Mesenchymal stem cell (in vitro differentiated cells and primary cell): ENCODE results near the gene PLXDC2.
A peak's percentile ranks its signal among the peaks of the same experiment; 100 is the strongest.

Source experiments
- DNase-seq: peaks from one replicate; pipeline ENCODE4 v3.0.0-alpha.2; 2013
- H2AFZ ChIP-seq: one replicate; pipeline ENCODE4 v1.6.1; 2013; ENCODE audit warnings: low read depth, mild to moderate bottlenecking, control low read depth, inconsistent platforms, low read length, moderate library complexity
- H2AK5ac ChIP-seq: 2 replicates; pipeline ENCODE4 v1.6.1; 2013; ENCODE audit warnings: low read length, moderate library complexity, mild to moderate bottlenecking, inconsistent platforms; ENCODE audit not compliant: severe bottlenecking
- H2BK120ac ChIP-seq: one replicate; pipeline ENCODE4 v1.6.1; 2013; ENCODE audit warnings: low read depth, mild to moderate bottlenecking, inconsistent platforms, low read length, moderate library complexity
- H2BK12ac ChIP-seq, 2 experiments: one replicate each; pipeline ENCODE4 v1.6.1; 2013; ENCODE audit warnings: inconsistent platforms in 2 of 2, low read length in 2 of 2, mild to moderate bottlenecking in 2 of 2, moderate library complexity in 2 of 2, control low read depth in 1 of 2
- H2BK15ac ChIP-seq: one replicate; pipeline ENCODE4 v1.6.1; 2013; ENCODE audit warnings: mild to moderate bottlenecking, low read depth, inconsistent platforms; ENCODE audit not compliant: poor library complexity, severe bottlenecking
- H2BK5ac ChIP-seq: 2 replicates; pipeline ENCODE4 v1.6.1; 2013; ENCODE audit warnings: low read depth, mild to moderate bottlenecking, low read length, control low read depth, inconsistent platforms; ENCODE audit not compliant: poor library complexity, severe bottlenecking
- H3K14ac ChIP-seq, 2 experiments: one replicate each; pipeline ENCODE4 v1.6.1; 2013; ENCODE audit warnings: inconsistent platforms in 2 of 2, low read length in 2 of 2, control low read depth in 1 of 2, mild to moderate bottlenecking in 1 of 2, moderate library complexity in 1 of 2
- H3K18ac ChIP-seq, 2 experiments: one replicate each; pipeline ENCODE4 v1.6.1; 2013; ENCODE audit warnings: inconsistent platforms in 2 of 2, low read length in 2 of 2, control low read depth in 1 of 2, low read depth in 1 of 2, mild to moderate bottlenecking in 1 of 2
- H3K23ac ChIP-seq, 2 experiments: one replicate each; pipeline ENCODE4 v1.6.1; 2013; ENCODE audit warnings: inconsistent platforms in 2 of 2, low read length in 2 of 2, mild to moderate bottlenecking in 2 of 2, moderate library complexity in 2 of 2, control low read depth in 1 of 2
- H3K27ac ChIP-seq: 2 replicates; pipeline ENCODE4 v1.5.1; 2013; ENCODE audit warnings: mild to moderate bottlenecking, moderate library complexity, low read length, control low read depth, inconsistent platforms; ENCODE audit not compliant: poor library complexity, severe bottlenecking
- H3K27me3 ChIP-seq, 2 experiments: 2 replicates each; pipeline versions ENCODE4 v1.6.1 to v1.7.0; 2013; ENCODE audit warnings: low read length in 2 of 2, mild to moderate bottlenecking in 2 of 2, moderate library complexity in 2 of 2, control low read depth in 1 of 2, inconsistent platforms in 1 of 2; ENCODE audit not compliant: control insufficient read depth in 1 of 2, insufficient read depth in 1 of 2
- H3K36me3 ChIP-seq, 2 experiments: 2 replicates each; pipeline versions ENCODE4 v1.6.1 to v1.7.0; 2013; ENCODE audit warnings: low read length in 2 of 2, control low read depth in 1 of 2, inconsistent platforms in 1 of 2, low read depth in 1 of 2, mild to moderate bottlenecking in 1 of 2; ENCODE audit not compliant: insufficient read depth in 2 of 2, control insufficient read depth in 1 of 2
- H3K4ac ChIP-seq, 2 experiments: one replicate each; pipeline ENCODE4 v1.6.1; 2013; ENCODE audit warnings: inconsistent platforms in 2 of 2, low read length in 2 of 2, mild to moderate bottlenecking in 2 of 2, moderate library complexity in 2 of 2, control low read depth in 1 of 2, low read depth in 1 of 2
- H3K4me1 ChIP-seq: 2 replicates; pipeline ENCODE4 v1.6.1; 2013; ENCODE audit warnings: low read depth, low read length, control low read depth; ENCODE audit not compliant: control insufficient read depth, insufficient read depth
- H3K4me2 ChIP-seq: 2 replicates; pipeline ENCODE4 v1.6.1; 2013; ENCODE audit warnings: low read length, mild to moderate bottlenecking, inconsistent platforms; ENCODE audit not compliant: poor library complexity, severe bottlenecking
- H3K4me3 ChIP-seq, 2 experiments: 2 replicates each; pipeline versions ENCODE4 v1.5.1 to v1.7.0; 2013; ENCODE audit warnings: low read length in 2 of 2, mild to moderate bottlenecking in 2 of 2, control low read depth in 1 of 2, low read depth in 1 of 2; ENCODE audit not compliant: insufficient read depth in 1 of 2
- H3K79me1 ChIP-seq: replicated peaks from 2 replicates; pipeline ENCODE4 v1.6.1; 2013; ENCODE audit warnings: mild to moderate bottlenecking, control low read depth, low read length, inconsistent platforms; ENCODE audit not compliant: poor library complexity, severe bottlenecking
- H3K9ac ChIP-seq: 2 replicates; pipeline ENCODE4 v1.7.0; 2013; ENCODE audit warnings: mild to moderate bottlenecking, low read length, moderate library complexity
- H3K9me3 ChIP-seq: 2 replicates; pipeline ENCODE4 v1.7.0; 2013; ENCODE audit warnings: mild to moderate bottlenecking, low read length; ENCODE audit not compliant: control insufficient read depth
- H4K8ac ChIP-seq: one replicate; pipeline ENCODE4 v1.6.1; 2013; ENCODE audit warnings: inconsistent platforms, mild to moderate bottlenecking, low read length, moderate library complexity
- H4K91ac ChIP-seq: one replicate; pipeline ENCODE4 v1.6.1; 2013; ENCODE audit warnings: mild to moderate bottlenecking, low read length, inconsistent platforms
- WGBS: methylation state at CpG from one replicate; pipeline ENCODE4 v1.1.7; 2013; ENCODE audit warnings: mixed read lengths; 5-methylcytosine and 5-hydroxymethylcytosine counted together

Gene PLXDC2

GRCh38 chr10:20276127-20276979, 460.1 kb downstream of the PLXDC2 start:
- Histone ChIP-seq H2BK120ac (no peak overlapping the region), H3K14ac (no peak overlapping the region), H3K4me3 (no peak overlapping the region), H3K9me3 (no peaks in the 10 kb centered on the region), H2BK5ac (no peak overlapping the region), H4K91ac (no peak overlapping the region), H2BK15ac (no peak overlapping the region), H3K23ac (no peak overlapping the region), H3K79me1 (no peaks in the 10 kb centered on the region), H2BK12ac (no peak overlapping the region), H2AK5ac (no peak overlapping the region), H3K18ac (no peak overlapping the region), H3K9ac (no peak overlapping the region), H3K4ac (no peak overlapping the region), H3K27me3 (no peaks in the 10 kb centered on the region), H3K27ac (no peak overlapping the region), H3K4me1 (no peaks in the 10 kb centered on the region), H2AFZ (no peak overlapping the region), H4K8ac (no peak overlapping the region), H3K4me2 (no peak overlapping the region), H3K36me3 (no peaks in the 10 kb centered on the region)
- WGBS = 60% methylated on average over 3 of the region's 6 CpGs
- peak; percentile 23 for DNase-seq

- H3K9me3 ChIP-seq = no peaks in the 10 kb centered on the region
- no peaks in the 10 kb centered on the region for H3K79me1 ChIP-seq
- H3K18ac ChIP-seq = no peak overlapping the region
- H2BK15ac ChIP-seq = no peak overlapping the region
- DNase-seq = no peak
- no peak overlapping the region for H4K8ac ChIP-seq
- H2AK5ac ChIP-seq = no peak overlapping the region
- H3K4ac ChIP-seq = no peak overlapping the region
- no peak overlapping the region for H2BK5ac ChIP-seq
- H3K4me3 ChIP-seq = no peak overlapping the region
- no peak overlapping the region for H2BK12ac ChIP-seq
- H2BK120ac ChIP-seq = no peak overlapping the region
- no peak overlapping the region for H3K4me2 ChIP-seq
- no peak overlapping the region for H2AFZ ChIP-seq
- H3K4me1 ChIP-seq = no peaks in the 10 kb centered on the region
- no peak overlapping the region for H3K9ac ChIP-seq
- 82% methylated on average over 1 of the region's 3 CpGs for WGBS
- no peak overlapping the region for H3K27ac ChIP-seq
- no peaks in the 10 kb centered on the region for H3K36me3 ChIP-seq
- H3K27me3 ChIP-seq = no peaks in the 10 kb centered on the region
- H4K91ac ChIP-seq = no peak overlapping the region
- H3K23ac ChIP-seq = no peak overlapping the region
- H3K14ac ChIP-seq = no peak overlapping the region
Measured at GRCh38 chr10:20277820-20278219, 461.6 kb downstream of the PLXDC2 start.

- Histone ChIP-seq H3K9ac (no peak overlapping the region), H3K27me3 (no peaks in the 10 kb centered on the region), H2BK120ac (no peak overlapping the region), H2BK12ac (no peak overlapping the region), H2BK5ac (no peak overlapping the region), H2AK5ac (no peak overlapping the region), H3K4me3 (no peak overlapping the region), H2BK15ac (no peak overlapping the region), H2AFZ (no peak overlapping the region), H3K9me3 (no peaks in the 10 kb centered on the region), H4K91ac (no peak overlapping the region), H3K27ac (no peak overlapping the region), H4K8ac (no peak overlapping the region), H3K14ac (no peak overlapping the region), H3K79me1 (no peaks in the 10 kb centered on the region), H3K4me1 (no peaks in the 10 kb centered on the region), H3K4me2 (no peak overlapping the region), H3K23ac (no peak overlapping the region), H3K36me3 (no peaks in the 10 kb centered on the region), H3K4ac (no peak overlapping the region), H3K18ac (no peak overlapping the region)
- no peak for DNase-seq
- WGBS = no CpG with 5 or more reads among the region's 1 CpG
Measured at GRCh38 chr10:20281579-20281978, 465.3 kb downstream of the PLXDC2 start.

- H3K4me1 ChIP-seq = no peaks in the 10 kb centered on the region
- H3K27ac ChIP-seq = no peak overlapping the region
- no peak overlapping the region for H3K4me2 ChIP-seq
- H3K27me3 ChIP-seq = no peaks in the 10 kb centered on the region
- H3K4ac ChIP-seq = no peak overlapping the region
- no peak for DNase-seq
- no peak overlapping the region for H2BK5ac ChIP-seq
- H2BK120ac ChIP-seq = no peak overlapping the region
- no peak overlapping the region for H3K9ac ChIP-seq
- H3K14ac ChIP-seq = no peak overlapping the region
- H4K91ac ChIP-seq = no peak overlapping the region
- H3K36me3 ChIP-seq = no peaks in the 10 kb centered on the region
- H4K8ac ChIP-seq = no peak overlapping the region
- H3K18ac ChIP-seq = no peak overlapping the region
- H3K79me1 ChIP-seq = no peaks in the 10 kb centered on the region
- no peak overlapping the region for H2AK5ac ChIP-seq
- no peak overlapping the region for H3K23ac ChIP-seq
- no peak overlapping the region for H2BK15ac ChIP-seq
- no peak overlapping the region for H2AFZ ChIP-seq
- H3K4me3 ChIP-seq = no peak overlapping the region
- H3K9me3 ChIP-seq = no peaks in the 10 kb centered on the region
- H2BK12ac ChIP-seq = no peak overlapping the region
- 89% methylated on average over 5 of the region's 5 CpGs for WGBS
Measured at GRCh38 chr10:20287586-20287985, 471.4 kb downstream of the PLXDC2 start.
